MM.1S (cell line): ENCODE results near the gene LAMC1.

ENCODE experiments used
- EZH2 ChIP-seq: fragments of 300-600 bp; sonication (generic); optimal IDR thresholded peaks from 2 replicates; pipeline ENCODE3; 2017; ENCODE audit warnings: low read depth, mild to moderate bottlenecking, antibody characterized with exemption, low read length, mixed read lengths
- EZH2phosphoT487 ChIP-seq: fragments of 300-600 bp; sonication (generic); IDR thresholded peaks from 2 replicates; pipeline ENCODE4 v1.6.1; 2018; ENCODE audit warnings: antibody characterized with exemption, low read length
- TF ChIP-seq, protein P1 (sequence below): fragments of 300-600 bp; sonication (generic); IDR thresholded peaks from 2 replicates; pipeline ENCODE4 v1.5.1; 2016; ENCODE audit warnings: antibody characterized with exemption, low read length, mixed read lengths

DNA sequence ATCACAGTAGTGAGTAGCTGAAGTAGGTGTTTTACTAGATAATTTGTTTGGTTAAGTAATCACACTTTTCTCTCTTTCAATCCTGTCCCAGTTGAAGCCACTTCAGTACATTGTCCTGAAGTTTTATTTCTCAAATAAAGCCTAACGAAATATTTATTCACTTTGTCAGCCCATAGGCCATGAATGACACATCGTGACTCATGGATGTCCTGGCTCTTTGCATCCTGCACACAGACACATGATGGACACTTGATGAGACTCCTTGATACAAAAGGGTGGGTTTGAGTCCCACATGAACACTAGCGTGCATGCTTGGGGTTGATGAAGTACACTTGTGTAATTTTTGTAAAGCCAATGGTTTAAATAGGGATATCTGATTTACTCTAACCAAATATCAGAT lies 140.1 kb downstream of the LAMC1 start:
- TF ChIP-seq, protein P1, sequence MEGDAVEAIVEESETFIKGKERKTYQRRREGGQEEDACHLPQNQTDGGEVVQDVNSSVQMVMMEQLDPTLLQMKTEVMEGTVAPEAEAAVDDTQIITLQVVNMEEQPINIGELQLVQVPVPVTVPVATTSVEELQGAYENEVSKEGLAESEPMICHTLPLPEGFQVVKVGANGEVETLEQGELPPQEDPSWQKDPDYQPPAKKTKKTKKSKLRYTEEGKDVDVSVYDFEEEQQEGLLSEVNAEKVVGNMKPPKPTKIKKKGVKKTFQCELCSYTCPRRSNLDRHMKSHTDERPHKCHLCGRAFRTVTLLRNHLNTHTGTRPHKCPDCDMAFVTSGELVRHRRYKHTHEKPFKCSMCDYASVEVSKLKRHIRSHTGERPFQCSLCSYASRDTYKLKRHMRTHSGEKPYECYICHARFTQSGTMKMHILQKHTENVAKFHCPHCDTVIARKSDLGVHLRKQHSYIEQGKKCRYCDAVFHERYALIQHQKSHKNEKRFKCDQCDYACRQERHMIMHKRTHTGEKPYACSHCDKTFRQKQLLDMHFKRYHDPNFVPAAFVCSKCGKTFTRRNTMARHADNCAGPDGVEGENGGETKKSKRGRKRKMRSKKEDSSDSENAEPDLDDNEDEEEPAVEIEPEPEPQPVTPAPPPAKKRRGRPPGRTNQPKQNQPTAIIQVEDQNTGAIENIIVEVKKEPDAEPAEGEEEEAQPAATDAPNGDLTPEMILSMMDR, result no peak
- TF ChIP-seq EZH2phosphoT487 (no peak), EZH2 (no peak)
